OCI-LY1 (cell line): ENCODE data around the gene RREB1.

Experiments
- EZH2 ChIP-seq: fragments of 200-600 bp; sonication (generic), shearing (Covaris generic); IDR thresholded peaks from 2 replicates; pipeline ENCODE4 v1.8.0; 2017; ENCODE audit warnings: borderline replicate concordance, mixed run types, mild to moderate bottlenecking, antibody characterized with exemption, low read length, moderate library complexity, mixed read lengths
- TF ChIP-seq, protein P1 (sequence below): fragments of 200-600 bp; sonication (generic), shearing (Covaris generic); IDR thresholded peaks from 2 replicates; pipeline ENCODE4 v1.5.1; 2017; ENCODE audit warnings: mild to moderate bottlenecking, antibody characterized with exemption, low read length, moderate library complexity, mixed read lengths

DNA sequence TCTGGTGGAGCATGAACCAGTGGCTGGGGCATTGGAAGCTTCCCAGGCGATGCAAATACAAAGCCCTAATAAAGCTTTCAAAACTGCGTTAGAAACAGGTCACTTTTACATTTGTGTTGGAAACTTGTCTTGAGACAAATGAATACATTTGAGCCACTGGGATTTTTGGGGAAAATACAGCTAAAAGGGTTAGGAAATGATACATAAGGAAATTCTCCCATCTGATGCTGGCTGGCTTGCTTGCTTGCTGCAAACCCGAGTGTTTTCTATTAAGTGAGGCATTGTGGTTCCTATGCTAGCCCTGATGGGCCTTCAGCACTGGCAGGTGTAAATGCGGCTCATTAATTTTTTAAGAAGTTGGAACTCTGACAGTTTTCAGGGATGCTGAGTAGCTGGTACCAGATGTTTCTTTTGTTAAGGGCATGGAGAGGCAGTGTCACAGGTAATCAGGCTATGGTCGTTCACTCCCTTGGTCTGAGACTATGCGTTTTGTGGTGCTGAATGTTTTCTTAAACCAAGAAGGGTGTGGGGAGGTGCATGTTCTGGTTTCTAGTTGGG is 35.2 kb downstream of the RREB1 start:
- TF ChIP-seq, protein P1, sequence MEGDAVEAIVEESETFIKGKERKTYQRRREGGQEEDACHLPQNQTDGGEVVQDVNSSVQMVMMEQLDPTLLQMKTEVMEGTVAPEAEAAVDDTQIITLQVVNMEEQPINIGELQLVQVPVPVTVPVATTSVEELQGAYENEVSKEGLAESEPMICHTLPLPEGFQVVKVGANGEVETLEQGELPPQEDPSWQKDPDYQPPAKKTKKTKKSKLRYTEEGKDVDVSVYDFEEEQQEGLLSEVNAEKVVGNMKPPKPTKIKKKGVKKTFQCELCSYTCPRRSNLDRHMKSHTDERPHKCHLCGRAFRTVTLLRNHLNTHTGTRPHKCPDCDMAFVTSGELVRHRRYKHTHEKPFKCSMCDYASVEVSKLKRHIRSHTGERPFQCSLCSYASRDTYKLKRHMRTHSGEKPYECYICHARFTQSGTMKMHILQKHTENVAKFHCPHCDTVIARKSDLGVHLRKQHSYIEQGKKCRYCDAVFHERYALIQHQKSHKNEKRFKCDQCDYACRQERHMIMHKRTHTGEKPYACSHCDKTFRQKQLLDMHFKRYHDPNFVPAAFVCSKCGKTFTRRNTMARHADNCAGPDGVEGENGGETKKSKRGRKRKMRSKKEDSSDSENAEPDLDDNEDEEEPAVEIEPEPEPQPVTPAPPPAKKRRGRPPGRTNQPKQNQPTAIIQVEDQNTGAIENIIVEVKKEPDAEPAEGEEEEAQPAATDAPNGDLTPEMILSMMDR = no peak
- TF ChIP-seq EZH2 = no peak
